Activated naive CD8-positive, alpha-beta T cell treated with anti-CD3 and anti-CD28 coated beads, Interleukin-2, amount 50 U/mL, for 16 hours (primary cell): Measurements from ENCODE around the gene MYOF.
"Not testable (repeated sequence)": the region's sequence is repeated elsewhere in the genome, so short reads cannot be mapped to it uniquely, and the experiment has no call there.

ENCODE experiments used
- DNase-seq: peaks from one replicate; pipeline ENCODE4 v3.0.0-alpha.2; 2020; ENCODE audit warnings: low read depth, low spot score

MYOF gene

DNA sequence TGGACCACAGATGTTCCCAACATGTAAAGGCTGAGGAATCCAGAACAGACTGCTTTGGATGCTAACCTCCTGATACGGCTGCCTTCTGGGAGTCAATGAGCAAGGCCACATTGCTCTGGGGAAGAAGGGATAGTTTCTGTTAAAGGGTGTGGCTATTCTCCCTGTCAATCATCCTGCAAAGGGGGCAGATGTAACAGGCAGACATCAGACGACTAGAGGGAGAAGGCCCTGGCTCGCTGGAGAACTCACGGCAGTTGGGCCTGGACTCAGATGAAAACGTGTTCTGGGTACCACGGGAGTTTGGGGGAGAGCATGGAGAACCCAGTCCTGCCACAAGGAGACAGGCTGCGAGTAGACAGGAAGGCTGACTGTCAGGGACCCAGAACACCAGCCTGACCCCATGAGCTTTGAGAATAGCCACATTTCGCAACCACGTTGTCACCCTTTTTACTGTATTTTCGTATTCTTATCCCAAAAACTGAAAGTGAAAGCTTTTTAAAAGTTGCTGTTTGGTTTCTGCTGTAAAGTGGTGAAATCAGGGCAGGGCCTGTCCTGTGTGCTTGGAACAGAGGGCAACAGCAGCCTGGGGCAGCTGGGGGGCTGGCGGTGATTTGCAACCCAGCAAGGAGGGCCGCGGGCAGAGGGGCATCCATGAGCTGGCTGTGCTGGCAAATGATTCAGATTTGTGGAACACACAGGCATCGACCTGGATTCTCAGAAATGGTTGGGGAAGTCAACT, 95.3 kb downstream of the MYOF start:
- no peak for DNase-seq

DNA sequence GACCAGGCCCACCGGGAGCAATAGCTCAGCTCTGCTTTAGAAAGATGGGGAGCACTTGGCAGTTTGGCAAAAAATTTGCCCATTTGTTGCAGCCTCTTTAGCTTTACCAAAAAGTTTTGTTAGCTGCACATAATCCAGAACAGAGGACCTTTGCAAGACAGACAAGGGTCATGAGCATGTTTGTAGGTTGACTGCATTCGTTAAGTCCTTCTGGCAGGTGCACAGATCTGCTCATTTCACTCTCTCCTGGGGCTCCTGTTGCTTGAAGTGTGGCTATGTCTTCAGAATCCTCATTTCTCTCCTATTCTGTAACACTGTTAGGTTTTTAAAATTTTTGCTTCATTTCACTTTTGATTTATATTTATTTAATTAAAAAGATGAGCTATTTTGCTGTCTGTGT, 96.8 kb downstream of the MYOF start:
- no peak for DNase-seq

DNA sequence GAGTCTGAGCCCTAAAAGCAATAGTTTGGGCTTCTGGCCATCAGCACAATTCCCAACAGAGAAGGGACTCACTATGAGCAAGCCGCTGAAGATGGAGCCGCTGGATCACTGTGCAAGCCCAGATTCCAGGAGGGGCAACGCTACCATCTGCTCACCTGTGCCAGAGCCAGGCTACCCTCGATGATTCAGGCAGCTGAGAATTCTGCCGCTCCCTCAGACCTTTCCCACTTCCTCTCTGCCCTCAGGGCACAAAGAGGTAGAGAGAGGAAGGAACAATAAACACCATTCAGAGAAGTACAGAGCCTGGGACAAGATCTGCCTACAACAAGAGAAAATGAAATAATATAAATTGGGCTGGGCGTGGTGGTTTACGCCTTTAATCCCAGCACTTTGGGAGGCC, 98.1 kb downstream of the MYOF start:
- no peak for DNase-seq

DNA sequence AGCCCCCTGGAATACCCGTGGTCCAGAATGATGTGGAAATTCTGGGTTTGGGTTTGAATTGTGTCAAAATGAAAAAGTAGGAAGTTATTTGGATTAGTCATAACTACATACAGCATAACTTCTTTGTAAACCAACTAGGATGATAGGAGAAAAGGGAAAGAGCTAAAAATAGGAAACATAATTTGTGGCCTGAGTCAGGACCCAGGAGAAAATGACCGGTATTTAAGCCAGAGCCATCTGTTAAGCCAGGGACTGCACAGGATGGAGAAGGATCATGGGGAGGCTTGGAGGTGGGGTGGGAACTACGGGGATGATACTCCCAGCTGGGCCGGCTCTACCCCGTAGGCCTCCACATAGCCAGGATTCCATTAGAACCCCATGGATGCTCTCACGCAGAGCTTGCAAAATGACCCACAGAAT, 98.6 kb downstream of the MYOF start:
- no peak for DNase-seq

DNA sequence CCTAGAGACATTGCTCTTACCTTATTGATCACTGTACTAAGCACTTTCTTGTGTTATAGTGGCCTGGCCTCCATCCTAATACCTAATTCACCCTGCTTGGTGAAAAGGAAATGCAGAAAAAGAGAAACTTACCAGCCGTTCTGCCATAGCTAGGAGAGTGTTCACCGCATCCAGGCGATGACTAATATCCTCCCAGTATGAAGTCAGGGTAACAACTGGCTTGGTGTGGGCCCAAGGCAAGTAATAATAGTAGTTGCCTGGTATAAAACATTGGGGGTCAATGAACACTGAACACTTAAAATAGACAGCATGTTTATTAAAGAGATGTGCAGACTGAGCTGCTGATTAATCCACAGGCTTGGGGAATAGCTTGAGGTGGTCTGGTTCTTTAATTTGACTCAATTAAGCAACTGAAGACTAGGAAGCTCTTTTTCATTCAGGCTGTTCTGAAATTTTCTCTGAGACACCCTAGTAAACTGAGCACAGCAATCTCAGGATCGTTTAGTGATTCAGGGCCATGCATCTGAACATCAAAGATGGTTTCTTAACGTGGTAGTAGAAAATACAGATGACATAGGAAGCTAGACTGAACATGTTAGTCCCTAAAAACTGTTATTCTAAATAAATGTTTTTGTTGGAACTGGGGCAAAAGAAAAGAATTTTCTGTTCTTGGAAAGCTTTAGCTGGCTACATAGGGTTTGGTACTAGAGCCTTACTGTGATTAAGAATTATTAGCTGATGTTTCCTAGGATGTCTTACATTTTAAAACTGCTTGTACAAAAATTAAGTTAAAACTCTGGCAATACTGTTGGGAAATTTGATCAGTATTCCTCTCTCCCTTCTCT, 102.2 kb downstream of the MYOF start:
- no peak for DNase-seq

DNA sequence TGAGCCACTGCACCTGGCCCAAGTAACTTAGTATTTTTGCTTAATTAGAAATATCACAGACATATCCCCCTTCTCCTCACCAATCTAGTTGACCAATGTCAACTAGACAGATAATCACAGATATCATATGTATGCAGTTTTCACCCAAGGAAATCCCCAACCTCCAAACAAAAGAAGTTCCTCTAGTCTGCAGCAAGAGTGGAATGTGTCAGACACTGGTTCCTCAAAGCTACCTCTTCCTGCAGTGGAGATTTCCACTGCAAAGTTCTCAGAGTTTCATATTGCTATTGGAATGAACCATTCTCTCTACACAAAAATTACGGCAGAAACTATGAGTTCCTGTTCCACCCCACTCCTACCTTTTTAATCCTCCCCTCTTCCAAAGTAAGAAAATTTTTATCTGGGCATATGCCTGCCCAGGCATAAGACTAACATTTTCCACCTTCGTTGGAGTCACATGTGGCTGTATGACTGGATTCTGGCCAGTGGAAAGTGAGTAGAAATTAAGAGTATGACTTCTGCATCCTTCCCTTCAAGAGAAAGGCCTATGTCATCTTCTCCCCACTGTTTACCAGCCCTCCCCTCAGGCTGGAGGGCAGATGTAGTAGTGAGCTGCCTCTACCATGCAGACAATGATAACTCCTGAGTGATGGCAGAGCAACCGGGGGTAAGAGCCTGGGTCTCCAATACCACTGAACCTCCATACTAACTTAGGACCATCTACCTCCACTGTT, 103.0 kb downstream of the MYOF start:
- DNase-seq: no peak

DNA sequence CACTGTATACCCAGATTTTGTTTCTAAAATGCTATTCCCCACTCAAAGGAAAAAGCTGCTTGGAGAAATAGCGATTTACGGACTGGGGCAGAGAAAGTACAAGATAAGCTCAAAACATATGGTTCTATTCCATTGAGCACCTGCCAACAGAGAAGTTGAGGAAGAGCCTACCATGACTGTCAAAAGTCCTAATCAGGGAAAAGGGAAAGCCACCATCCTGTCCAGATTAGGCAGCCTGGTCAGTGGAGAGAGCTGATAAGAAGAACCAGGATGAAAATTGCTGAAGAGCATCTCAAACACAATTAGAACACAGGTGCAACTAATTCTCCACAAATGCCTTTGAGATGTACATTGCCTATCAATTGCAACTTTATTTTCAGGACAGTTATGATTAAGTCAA, 104.1 kb downstream of the MYOF start:
- no peak for DNase-seq

DNA sequence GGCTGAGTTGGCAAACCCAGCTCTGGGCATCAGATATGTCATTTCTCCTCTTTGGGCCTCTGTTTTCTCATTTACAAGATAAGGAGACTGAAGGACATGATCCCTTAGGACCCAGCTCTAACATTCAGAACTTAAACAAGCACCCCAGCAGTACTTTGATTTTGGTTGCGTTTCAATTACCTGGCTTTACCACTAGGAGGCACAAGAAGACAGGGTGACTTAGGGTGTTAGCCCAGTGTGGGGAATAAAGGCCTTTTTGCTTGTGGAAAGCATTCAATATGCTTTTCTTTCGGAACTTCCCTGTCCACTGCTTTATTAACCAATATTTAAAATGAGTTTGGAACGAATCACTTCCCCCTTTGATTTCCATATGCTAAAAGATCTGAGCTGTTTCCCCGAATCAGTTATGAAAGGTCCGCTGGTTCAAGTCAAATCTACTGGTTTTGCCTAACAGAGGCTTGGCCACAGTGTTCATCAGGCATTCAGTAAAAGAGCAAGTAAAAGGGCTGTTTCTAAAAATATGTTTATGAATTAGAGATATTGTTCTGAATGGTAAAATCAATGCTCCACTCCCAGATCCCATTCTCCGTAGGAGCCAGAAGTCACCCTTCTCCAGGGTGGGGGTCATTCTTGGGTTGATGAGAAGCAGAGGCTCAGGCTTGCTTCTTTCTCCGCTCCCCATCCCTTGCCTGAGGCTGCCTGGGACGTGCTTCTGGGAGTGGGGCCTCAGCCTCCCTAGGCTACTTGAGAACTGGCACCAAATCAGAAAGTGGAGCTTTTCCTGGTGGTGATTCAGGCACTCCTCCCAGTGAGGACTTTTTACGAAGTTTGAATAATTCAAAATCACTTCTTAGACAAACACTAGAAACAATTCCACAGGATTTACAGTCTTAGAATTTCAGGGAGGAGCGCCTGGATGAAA, 105.5 kb downstream of the MYOF start:
- DNase-seq: peak; percentile 25

DNA sequence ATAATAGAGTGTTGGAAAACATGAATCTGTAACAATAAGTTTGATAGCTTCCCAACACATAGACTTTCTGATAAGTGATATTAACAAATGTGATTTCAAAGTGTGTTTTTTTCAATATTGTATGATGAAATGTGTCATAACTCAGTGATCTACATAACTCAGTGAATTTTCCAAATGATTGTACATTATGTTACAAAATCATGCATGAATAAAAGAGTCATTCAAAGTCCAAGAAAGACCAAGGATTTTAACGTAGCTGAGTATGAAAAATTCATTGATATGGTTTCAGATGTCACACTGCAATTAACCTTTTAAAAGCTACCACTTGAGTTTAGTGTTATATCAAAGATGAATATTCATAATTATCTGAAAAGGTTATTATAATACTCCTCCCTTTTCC, 111.2 kb downstream of the MYOF start:
- DNase-seq: no peak

DNA sequence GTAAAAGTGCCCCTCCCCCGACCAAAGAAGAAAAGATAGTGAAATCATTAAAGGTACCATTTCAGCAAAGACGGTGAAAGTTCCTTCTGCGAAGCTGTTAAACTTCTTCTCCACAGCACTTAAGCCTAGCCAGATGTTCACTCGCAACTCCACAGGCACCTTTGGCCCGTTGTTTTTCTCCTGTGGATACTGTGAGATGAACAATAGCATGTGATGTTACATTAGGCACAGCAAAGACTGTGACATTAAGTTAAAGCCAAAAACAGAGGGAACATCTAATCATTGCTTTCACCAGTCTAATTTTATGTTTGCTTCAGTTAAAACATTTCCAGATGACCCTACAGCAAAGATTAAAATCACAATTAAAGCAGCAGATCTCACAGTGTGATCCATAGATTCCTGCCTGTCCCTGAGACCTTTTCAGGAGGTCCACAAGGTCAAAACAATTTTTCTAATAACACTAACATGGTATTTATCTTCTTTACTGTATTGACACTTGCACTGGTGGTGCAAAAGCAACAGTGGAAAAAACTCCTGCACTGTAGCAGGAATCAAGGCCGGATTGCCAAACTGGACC, 112.5 kb downstream of the MYOF start:
- DNase-seq: no peak

DNA sequence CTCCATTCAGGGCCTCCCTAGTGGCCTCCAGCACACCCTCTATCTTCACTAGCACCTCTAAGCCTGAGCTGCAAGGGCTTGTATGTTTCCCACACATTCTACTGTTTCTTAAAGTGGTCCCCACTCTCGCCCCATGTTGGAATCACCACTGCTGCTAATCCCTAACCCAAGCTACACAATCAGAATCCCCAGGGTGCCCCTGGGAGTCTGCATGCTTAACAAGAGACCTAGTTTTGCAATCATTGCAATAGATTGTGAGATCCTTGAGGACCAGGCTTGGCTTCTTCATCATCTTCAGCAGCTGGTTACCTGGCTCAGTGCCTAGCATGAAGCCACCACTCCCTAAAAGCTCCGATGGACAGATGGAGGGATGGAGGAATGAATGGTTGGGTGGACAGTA, 113.9 kb downstream of the MYOF start:
- DNase-seq: no peak

DNA sequence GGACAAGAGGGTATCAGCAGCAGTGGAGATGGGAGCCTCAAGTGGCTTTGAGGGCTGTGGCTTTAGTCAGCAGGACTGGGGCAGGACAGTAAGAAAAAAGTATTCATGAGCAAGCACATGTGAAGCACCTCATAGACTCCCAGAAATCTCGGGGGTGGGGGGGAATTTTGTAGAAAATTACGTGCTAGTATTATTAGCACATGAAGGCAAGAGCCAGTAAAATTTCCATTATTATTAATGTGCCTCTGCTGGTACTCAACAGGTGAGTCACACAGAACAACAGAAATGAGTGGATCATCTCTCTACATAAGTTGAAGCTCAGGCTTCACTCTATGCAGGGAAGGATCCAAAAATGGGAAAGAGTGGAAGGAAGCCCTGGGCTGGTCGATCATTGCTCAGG, 114.5 kb downstream of the MYOF start:
- no peak for DNase-seq

DNA sequence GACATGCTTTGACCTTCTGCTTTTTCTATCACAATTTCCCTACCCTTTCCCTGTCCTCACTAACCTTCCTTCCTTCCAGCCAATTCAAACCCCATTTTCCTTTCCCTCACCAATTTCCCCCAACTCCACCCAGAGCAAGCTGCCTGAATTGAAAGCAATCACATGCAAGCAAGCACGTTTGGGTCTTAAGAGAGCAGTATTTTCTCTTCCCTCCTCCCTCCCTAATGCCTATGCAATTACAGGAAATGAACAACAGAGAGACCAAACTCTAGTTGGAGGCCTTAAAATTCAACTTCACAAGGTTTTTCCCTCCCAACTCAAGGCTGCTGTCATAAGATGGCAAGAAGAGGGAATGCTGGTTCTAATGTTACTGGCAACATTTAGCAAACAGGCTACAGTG, 117.2 kb downstream of the MYOF start:
- no peak for DNase-seq

DNA sequence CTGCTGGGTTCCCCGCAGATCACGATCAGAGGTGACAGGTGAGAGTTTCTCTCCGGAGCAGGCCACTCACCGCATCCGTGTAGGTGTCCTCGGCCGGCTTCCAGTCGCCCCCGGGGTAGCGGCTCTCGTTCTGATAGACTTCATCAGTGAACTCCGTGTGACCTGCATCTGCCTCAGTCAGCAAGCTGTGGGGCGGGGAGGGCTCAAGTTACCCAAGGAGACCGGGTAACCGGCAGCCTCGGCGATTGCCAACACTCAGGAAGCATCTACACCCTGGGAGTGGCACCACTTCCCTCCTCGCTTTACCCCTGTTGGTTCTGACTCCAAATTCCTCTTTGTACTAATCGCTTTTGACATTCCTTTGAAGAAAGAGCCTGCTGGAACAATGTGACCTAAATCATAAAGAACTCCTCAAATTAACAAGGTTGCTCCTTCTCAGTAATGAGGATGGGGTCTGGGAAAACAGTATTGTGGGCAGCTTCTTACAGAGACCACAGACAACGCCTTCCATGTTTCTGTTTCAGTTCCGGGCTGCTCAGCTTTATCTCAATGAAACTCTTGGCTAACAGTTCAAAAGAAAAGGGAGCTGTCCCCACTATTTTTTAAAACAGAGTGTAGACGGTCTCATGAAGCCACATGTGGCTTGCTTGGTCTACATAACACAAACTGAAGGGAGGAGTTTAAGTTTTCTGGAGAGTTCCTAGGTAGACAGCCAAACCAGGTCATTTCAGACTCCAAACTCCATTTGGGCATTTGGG, 118.1 kb downstream of the MYOF start:
- DNase-seq: no peak

DNA sequence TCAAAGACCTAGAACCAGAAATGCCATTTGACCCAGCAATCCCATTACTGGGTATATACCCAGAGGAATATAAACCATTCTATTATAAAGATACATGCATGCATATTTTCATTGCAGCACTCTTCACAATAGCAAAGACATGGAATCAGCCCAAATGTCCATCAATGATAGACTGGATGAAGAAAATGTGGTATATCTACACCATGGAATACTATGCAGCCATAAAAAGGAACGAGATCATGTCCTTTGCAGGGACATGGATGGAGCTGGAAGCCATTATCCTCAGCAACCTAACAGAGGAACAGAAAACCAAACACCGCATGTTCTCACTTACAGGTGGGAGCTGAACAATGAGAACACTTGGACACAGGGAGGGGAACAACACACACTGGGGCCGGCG, 123.7 kb downstream of the MYOF start:
- not testable (repeated sequence) for DNase-seq

DNA sequence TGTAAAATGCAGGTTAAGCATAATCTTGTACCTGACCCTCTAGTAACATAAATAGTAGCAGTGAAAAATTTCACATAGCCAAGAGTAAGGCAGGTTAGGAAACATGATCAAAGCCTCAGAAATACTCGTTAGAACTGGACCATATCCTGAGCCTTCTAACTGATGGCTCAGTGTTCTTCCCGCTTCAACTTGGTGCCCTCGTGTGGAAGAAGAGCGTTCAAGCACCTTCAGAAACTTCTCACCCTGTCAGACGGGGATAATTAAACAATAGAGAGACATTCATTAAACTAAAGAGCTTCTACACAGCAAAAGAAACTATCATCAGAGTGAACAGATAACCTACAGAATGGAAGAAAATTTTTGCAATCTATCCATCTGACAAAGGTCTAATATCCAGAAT, 124.5 kb downstream of the MYOF start:
- no peak for DNase-seq

DNA sequence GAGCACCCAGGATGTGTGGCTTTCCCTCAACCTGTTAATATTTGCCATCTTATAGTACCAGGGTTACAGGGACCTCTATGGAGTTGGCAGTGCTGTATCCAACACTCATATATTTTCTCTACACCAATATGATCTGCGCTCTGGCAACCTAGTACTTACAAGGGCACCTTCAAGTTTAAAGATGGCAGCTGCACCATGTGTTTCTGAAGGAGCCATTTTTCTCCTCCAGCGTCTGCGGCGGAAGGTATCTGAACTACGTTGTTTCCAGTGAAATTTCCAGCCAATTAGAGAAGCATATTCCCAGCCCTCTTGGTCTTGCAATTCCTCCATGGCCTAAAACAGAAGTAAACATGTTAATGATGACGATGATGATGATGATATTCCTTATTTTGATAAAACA, 125.6 kb downstream of the MYOF start:
- DNase-seq: no peak

DNA sequence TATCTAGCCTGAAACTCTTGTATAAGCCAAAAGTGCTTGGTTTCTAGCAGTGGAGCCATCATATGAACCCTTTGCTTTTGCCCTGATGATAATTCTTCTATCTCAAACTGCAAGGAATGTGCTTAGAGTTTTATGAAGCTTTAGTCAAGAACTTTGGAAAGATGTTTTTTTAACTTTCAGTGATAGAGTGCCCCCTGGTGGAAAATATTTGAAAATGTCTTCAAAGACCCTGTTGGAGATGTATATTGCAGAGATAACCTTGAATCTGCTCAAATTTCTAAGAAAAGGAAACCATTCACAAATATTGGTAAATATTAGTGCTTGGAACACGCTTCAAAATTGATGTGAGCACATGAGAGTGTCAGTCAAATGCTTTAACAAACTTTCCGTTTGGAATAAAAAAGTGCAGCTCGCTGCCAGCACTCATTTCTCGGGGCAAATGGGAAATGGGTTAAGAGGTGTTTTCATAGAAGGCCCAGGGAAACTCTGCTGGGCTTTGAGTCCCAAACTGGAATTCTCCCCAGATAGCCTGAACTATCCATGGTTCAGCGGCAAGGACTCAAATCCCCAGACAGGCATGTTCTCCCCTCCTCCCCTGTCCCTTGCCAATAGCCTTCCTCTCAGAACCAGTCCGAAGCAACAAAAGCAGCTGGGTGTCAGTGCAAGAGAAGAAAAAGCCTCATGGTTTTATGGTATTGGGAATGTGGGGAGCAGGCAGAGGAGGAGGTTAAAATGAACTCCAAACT, 129.3 kb downstream of the MYOF start:
- DNase-seq: no peak

DNA sequence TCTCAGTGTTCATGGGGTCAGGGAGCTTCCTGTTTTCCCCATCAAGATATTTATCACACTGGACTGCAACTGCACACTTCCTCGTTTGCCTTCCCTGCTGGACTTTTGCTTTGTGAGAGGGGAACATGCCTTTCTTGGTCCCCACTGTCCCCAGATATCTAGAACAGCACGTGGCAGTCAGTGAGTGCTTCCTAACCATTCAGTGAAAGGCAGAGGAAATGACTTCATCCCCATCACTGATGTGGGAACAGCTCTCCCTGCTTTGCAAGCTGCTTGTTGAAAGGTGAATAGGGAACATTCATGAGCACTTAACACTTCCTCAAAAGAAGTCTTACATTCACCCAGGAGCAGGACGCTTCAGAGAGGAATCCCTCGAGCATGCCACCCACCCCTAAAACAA, 135.4 kb downstream of the MYOF start:
- DNase-seq: no peak

DNA sequence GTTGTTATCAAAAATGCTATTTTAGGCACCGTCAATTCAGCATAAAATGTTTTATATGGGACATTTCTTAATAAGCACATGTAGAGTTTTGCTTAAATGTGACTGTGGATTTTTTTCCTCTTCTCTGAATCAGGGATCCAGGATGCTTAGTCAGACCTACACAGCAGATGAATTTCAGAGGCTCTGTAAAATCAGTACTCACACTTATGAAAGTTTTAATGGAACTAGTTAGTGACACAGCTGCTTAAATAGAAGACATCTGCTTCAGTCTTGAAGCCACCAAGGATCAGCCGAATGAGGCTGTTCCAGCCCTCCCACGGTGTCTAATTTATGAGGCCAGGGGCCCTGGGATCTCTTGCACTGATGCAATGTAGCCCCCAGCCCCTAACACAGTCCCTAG, 136.0 kb downstream of the MYOF start:
- no peak for DNase-seq
